Upper lobe of right lung (tissue), 1 donor: ENCODE results near the gene CADM1. TPM values are rescaled to one million over a fixed set of nuclear protein-coding genes. Genes with fewer than 3 reads are reported as not detected.

Experiments
- ATAC-seq: fragments of 200-7000 bp; cut with Tn5 transposase; one replicate; pipeline ENCODE4 v1.9.1; 2020; ENCODE audit warnings: mild to moderate bottlenecking, moderate library complexity
- DNase-seq: peaks from one replicate; pipeline ENCODE4 v3.0.0-alpha.2; 2020
- H3K27ac ChIP-seq: fragments of 200-600 bp; one replicate; pipeline ENCODE4 v1.8.0; 2022
- H3K27me3 ChIP-seq: fragments of 200-600 bp; one replicate; pipeline ENCODE4 v1.8.0; 2022; ENCODE audit warnings: mild to moderate bottlenecking
- H3K36me3 ChIP-seq: fragments of 200-600 bp; one replicate; pipeline ENCODE4 v1.8.0; 2022
- H3K4me1 ChIP-seq: fragments of 200-600 bp; one replicate; pipeline ENCODE4 v1.8.0; 2022
- H3K4me3 ChIP-seq: fragments of 200-600 bp; one replicate; pipeline ENCODE4 v1.8.0; 2022; ENCODE audit warnings: mild to moderate bottlenecking
- H3K9me3 ChIP-seq: fragments of 200-600 bp; one replicate; pipeline ENCODE4 v1.8.0; 2022
- intact Hi-C: fragments of 100-400 bp; cut with DNase I; formaldehyde crosslinking; loops from one replicate; pipeline ENCODE4 v1.11.0; 2022
- total RNA-seq: library from RNA; stranded (reverse); fragmentation: NEBNext Ultra II Directional; extraction: Animal tissue kit (Norgen Biotek cat#: 25700); gene quantifications from one replicate; pipeline ENCODE4 v1.2.1, GENCODE V29; 2021
- TF ChIP-seq, protein P1 (sequence below): fragments of 200-600 bp; IDR thresholded peaks from one replicate; pipeline ENCODE4 v1.8.0; 2022; ENCODE audit warnings: antibody characterized with exemption
- donor health status: DM: no; HTN: yes; CAD: no; lungs with severe emphysema.

The CADM1 gene
- total RNA-seq, 1 donor from 2014 or later, result 222 TPM

DNA sequence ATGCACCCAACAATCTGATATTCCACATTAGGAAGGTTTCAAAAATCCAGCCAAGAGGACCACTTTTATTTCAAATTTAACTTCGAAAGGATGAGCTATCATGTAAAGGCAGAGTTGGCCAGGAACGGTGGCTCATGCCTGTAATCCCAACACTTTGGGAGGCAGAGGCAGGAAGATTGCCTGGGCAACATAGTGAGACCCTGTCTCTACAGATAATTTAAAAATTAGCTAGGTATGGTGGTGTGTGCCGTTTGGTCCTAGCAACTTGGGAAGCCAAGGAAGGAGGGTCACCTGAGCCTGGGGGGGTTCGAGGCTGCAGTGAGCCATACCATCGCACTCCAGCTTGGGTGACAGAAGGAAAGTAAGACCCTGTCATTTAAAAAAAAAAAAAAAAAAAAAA, 96.7 kb downstream of the CADM1 start:
- TF ChIP-seq, protein P1, sequence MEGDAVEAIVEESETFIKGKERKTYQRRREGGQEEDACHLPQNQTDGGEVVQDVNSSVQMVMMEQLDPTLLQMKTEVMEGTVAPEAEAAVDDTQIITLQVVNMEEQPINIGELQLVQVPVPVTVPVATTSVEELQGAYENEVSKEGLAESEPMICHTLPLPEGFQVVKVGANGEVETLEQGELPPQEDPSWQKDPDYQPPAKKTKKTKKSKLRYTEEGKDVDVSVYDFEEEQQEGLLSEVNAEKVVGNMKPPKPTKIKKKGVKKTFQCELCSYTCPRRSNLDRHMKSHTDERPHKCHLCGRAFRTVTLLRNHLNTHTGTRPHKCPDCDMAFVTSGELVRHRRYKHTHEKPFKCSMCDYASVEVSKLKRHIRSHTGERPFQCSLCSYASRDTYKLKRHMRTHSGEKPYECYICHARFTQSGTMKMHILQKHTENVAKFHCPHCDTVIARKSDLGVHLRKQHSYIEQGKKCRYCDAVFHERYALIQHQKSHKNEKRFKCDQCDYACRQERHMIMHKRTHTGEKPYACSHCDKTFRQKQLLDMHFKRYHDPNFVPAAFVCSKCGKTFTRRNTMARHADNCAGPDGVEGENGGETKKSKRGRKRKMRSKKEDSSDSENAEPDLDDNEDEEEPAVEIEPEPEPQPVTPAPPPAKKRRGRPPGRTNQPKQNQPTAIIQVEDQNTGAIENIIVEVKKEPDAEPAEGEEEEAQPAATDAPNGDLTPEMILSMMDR, result no peak
- H3K4me3 ChIP-seq, result no peak overlapping the region
- DNase-seq, result no peak
- H3K27me3 ChIP-seq, result no peaks in the 10 kb centered on the region
- ATAC-seq, result no peak
- H3K27ac ChIP-seq, result no peak overlapping the region
- no peaks in the 10 kb centered on the region for H3K36me3 ChIP-seq
- H3K4me1 ChIP-seq, result peaks cover 24% of the 10 kb centered on the region
- intact Hi-C loops, result no loop called here
- no peaks in the 10 kb centered on the region for H3K9me3 ChIP-seq

DNA sequence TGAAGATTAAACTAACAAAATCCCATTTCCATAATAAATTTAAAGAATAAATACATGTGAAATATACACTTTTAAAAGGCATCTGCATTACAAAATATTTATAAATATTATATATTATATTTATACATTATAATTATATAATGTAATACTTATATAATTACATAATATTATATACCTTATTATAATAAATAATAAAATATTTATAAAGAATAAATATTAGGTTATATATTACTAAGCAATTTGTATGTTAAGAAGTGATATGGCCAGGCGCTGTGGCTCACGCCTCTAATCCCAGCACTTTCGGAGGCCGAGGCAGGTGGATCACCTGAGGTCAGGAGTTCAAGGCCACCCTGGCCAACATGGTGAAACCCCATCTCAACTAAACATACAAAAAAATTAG, 97.8 kb downstream of the CADM1 start:
- ATAC-seq (no peak), DNase-seq (no peak)
- TF ChIP-seq, protein P1, result no peak
- Histone ChIP-seq H3K4me1 (peaks cover 24% of the 10 kb centered on the region), H3K9me3 (no peaks in the 10 kb centered on the region), H3K27me3 (no peaks in the 10 kb centered on the region), H3K4me3 (no peak overlapping the region), H3K36me3 (no peaks in the 10 kb centered on the region), H3K27ac (no peak overlapping the region)
- intact Hi-C loops, result no loop called here

DNA sequence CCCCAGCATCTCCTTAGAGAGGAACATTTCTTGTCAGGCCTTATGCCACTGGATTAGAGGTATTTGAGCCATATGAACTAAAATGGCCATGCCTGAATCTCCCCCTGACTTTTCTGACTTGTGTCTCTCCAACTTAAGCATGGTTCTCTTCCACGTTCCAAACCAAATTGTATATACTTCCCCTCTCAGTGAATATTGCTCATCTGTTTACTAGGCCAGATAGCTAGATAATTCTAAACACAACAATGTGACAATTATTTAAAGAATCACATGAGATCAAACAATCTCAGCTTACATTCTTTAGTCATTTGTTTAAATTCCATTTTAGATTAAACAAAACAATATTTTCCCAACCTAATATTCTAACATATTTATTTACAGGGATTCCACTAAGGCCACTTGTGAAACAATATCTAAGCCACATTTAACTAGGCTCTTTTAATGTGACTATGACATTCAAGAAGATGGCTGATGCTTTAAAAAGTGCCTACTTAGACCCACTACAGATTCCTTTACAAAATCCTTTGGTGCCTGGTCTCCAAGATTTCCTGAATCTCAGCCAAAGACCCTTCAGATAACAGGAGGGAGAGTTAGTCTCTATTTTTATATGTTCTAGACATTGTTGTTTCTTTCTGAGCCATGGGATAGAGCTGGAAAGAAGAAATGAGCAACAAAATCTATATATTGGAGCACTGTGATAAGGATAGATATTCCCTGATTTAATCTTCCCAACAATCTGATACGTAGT, 105.7 kb downstream of the CADM1 start:
- no peaks in the 10 kb centered on the region for H3K36me3 ChIP-seq
- no peaks in the 10 kb centered on the region for H3K4me1 ChIP-seq
- TF ChIP-seq, protein P1, result no peak
- H3K27me3 ChIP-seq, result no peaks in the 10 kb centered on the region
- intact Hi-C loops, result no loop called here
- DNase-seq, result no peak
- H3K4me3 ChIP-seq, result no peak overlapping the region
- no peaks in the 10 kb centered on the region for H3K9me3 ChIP-seq
- no peak overlapping the region for H3K27ac ChIP-seq
- ATAC-seq, result no peak

DNA sequence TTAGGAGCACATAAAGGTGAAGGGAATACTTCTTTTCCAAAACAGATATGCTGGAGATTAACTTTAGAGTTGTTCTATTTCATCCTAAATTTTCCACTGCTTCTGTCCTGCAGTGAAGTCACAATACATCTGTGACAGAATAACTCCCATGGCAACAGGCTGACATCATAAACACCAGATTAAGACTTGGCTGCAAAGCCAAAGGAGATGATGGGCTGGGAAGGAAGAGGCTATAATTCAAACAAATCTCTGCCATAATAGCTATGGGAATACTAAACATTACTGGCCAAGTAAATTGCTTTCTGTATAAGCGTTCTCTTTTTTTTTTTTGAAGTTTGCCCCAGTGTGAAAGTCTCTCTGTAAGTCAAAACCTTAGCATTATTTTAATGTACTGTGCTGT, 107.7 kb downstream of the CADM1 start:
- TF ChIP-seq, protein P1, result no peak
- H3K27me3 ChIP-seq, result no peaks in the 10 kb centered on the region
- H3K4me1 ChIP-seq, result no peaks in the 10 kb centered on the region
- no peak overlapping the region for H3K27ac ChIP-seq
- DNase-seq (no peak), ATAC-seq (no peak)
- H3K36me3 ChIP-seq, result no peaks in the 10 kb centered on the region
- no peak overlapping the region for H3K4me3 ChIP-seq
- intact Hi-C loops, result no loop called here
- no peaks in the 10 kb centered on the region for H3K9me3 ChIP-seq

DNA sequence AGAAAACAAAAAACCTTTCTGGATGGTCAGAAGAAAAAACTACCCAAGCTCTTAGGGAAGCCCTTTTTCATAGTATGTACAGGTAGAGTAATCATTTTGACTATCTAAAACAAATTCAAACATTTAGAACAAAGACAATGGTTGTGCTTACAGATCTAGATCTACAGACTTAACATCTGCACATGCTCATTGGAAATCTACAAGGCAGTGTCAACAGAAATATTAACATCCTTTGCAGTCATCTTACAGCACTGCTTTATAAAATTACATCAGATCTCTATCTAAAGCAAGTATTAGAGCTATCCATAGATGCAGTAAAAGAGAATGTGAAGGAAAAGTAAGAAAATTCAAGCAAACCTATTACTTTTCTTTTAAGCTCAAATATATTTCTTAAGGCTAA, 110.3 kb downstream of the CADM1 start:
- DNase-seq, result no peak
- no peaks in the 10 kb centered on the region for H3K9me3 ChIP-seq
- H3K27me3 ChIP-seq, result no peaks in the 10 kb centered on the region
- no peak overlapping the region for H3K4me3 ChIP-seq
- ATAC-seq, result no peak
- H3K27ac ChIP-seq, result no peak overlapping the region
- H3K4me1 ChIP-seq, result peaks cover 7% of the 10 kb centered on the region
- no peaks in the 10 kb centered on the region for H3K36me3 ChIP-seq
- TF ChIP-seq, protein P1, result no peak
- intact Hi-C loops, result no loop called here

DNA sequence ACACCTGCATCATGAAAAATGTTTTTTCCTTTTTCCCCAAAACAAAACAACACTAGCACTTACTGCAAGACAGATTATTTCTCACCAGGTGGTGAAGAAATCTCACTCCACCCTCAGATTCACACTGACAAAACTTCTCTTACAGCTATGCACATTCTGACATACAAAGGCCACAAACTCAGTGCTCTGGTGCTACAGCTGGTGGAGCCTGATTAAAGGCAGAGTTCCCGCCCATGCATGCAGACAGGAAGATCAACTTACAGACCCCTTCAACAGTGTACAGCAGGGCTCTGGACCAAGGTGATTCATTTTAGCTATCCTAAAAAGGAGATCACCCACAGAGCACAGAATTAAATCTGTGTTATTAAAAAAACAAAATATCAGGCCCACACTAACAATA, 112.6 kb downstream of the CADM1 start:
- ATAC-seq, result no peak
- intact Hi-C loops, result no loop called here
- Histone ChIP-seq H3K36me3 (no peaks in the 10 kb centered on the region), H3K4me1 (peaks cover 7% of the 10 kb centered on the region), H3K27ac (no peak overlapping the region), H3K27me3 (no peaks in the 10 kb centered on the region), H3K9me3 (no peaks in the 10 kb centered on the region), H3K4me3 (no peak overlapping the region)
- TF ChIP-seq, protein P1, result no peak
- no peak for DNase-seq
